ENCODE results near the gene POLR1A. TPM values are rescaled to one million over a fixed set of nuclear protein-coding genes. Genes with fewer than 3 reads are reported as not detected.

Gene POLR1A
- total RNA-seq, 1 experiment from 2014 or later, result 47.5 TPM

DNA sequence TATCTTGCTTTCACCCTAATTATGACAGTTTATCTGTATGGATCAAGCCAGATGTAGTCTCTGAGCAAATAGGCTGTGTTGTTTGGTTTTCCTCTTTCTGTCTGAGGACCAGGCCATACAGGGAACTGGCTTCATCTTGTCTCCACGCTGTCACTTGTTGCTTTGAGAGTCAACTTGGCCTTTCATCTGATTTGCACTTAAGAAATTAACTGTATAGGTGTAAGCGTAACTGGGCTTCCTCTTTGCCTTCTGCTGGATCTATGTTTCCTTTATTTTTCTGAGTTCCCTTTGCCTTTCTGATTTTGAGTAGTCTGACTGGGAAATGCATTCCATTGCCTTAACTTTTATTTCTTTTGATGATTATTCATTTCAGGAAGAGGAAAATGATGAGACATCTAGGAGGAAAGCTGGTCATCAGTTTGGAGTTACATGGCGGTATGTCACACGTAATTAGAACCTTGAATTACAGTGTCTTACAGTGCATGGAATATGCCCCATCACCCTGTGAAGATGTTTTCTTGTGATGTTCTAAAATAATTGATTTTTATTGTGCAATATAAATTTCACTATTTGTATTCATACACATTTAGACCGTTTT is 17.7 kb upstream of the POLR1A start (continued):
- TF ChIP-seq AFF4 (CRISPR knock-in tag; IDR thresholded peaks at IDR 0.05; ENCODE audit: borderline replicate concordance) (no peak), ZBTB43 (CRISPR knock-in tag; IDR thresholded peaks at IDR 0.05) (no peak), ZNF512 (CRISPR knock-in tag; IDR thresholded peaks at IDR 0.05; ENCODE audit: borderline replicate concordance) (no peak), TCF7 (CRISPR knock-in tag; IDR thresholded peaks at IDR 0.05; ENCODE audit: low read depth) (no peak), ZNF232 (CRISPR knock-in tag; IDR thresholded peaks at IDR 0.05) (no peak), RORB (CRISPR knock-in tag; IDR thresholded peaks at IDR 0.05) (no peak), NR1H2 (CRISPR knock-in tag; IDR thresholded peaks at IDR 0.05) (no peak), JAZF1 (CRISPR knock-in tag; IDR thresholded peaks at IDR 0.05) (no peak), PREB (CRISPR knock-in tag; IDR thresholded peaks at IDR 0.05; ENCODE audit: borderline replicate concordance) (no peak), ESRRA (CRISPR knock-in tag; IDR thresholded peaks at IDR 0.05; ENCODE audit: borderline replicate concordance) (no peak)

GRCh38 chr2:86118130-86118529 is 12.4 kb upstream of the POLR1A start:
- Mint-ChIP-seq H3K4me1 (peaks cover 10% of the 10 kb centered on the region), H3K27me3 (ENCODE audit: low read depth) (no peaks in the 10 kb centered on the region), H3K4me3 (no peak overlapping the region), H3K9me3 (no peaks in the 10 kb centered on the region), H3K36me3 (peaks cover 87% of the 10 kb centered on the region), H3K27ac (peak overlapping the region; percentile 46; the same call in 1 of the 2 replicates)
- ChIA-PET POLR2A (no interaction called here), CTCF (interaction anchor here (1.4 kb wide), 1 partner anchor 38 kb away, joined by 3 read pairs; no protein-coding TSS in a partner anchor)
- ATAC-seq (no peak), DNase-seq (ENCODE audit: low spot score) (no peak)
- TF ChIP-seq MAX (CRISPR knock-in tag; IDR thresholded peaks at IDR 0.05), result no peak
- TF ChIP-seq PREB (CRISPR knock-in tag; IDR thresholded peaks at IDR 0.05; ENCODE audit: borderline replicate concordance), result no peak
- no peak for TF ChIP-seq FOXK1 (CRISPR knock-in tag; IDR thresholded peaks at IDR 0.05)
- no peak for TF ChIP-seq NR2C2 (CRISPR knock-in tag; IDR thresholded peaks at IDR 0.05)
- no peak for TF ChIP-seq TP53 (CRISPR knock-in tag; IDR thresholded peaks at IDR 0.05)
- TF ChIP-seq FOXP4 (CRISPR knock-in tag; IDR thresholded peaks at IDR 0.05), result no peak
- no peak for TF ChIP-seq ZNF219 (CRISPR knock-in tag; IDR thresholded peaks at IDR 0.05; ENCODE audit: borderline replicate concordance)
- TF ChIP-seq, protein P1, sequence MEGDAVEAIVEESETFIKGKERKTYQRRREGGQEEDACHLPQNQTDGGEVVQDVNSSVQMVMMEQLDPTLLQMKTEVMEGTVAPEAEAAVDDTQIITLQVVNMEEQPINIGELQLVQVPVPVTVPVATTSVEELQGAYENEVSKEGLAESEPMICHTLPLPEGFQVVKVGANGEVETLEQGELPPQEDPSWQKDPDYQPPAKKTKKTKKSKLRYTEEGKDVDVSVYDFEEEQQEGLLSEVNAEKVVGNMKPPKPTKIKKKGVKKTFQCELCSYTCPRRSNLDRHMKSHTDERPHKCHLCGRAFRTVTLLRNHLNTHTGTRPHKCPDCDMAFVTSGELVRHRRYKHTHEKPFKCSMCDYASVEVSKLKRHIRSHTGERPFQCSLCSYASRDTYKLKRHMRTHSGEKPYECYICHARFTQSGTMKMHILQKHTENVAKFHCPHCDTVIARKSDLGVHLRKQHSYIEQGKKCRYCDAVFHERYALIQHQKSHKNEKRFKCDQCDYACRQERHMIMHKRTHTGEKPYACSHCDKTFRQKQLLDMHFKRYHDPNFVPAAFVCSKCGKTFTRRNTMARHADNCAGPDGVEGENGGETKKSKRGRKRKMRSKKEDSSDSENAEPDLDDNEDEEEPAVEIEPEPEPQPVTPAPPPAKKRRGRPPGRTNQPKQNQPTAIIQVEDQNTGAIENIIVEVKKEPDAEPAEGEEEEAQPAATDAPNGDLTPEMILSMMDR (IDR thresholded peaks at IDR 0.05), result no peak
- TF ChIP-seq STAT6 (CRISPR knock-in tag; conservative IDR thresholded peaks at IDR 0.05; ENCODE audit: low read depth), result no peak
